Sciatic nerve (tissue), 2 donors: ENCODE results near the gene ZNF692. TPM values are rescaled to one million over a fixed set of nuclear protein-coding genes. Genes with fewer than 3 reads are reported as not detected.
A peak's percentile ranks its signal among the peaks of the same experiment; 100 is the strongest.
"Not testable (repeated sequence)": the region's sequence is repeated elsewhere in the genome, so short reads cannot be mapped to it uniquely, and the experiment has no call there.

Experiments
- ATAC-seq: fragments of 200-7000 bp; cut with Tn5 transposase; one replicate; pipeline ENCODE4 v1.9.1; 2020; ENCODE audit warnings: mild to moderate bottlenecking, moderate library complexity
- DNase-seq: peaks from one replicate; pipeline ENCODE4 v3.0.0-alpha.2; 2020; ENCODE audit warnings: low spot score
- intact Hi-C: fragments of 100-400 bp; cut with DNase I; formaldehyde crosslinking; loops from one replicate; pipeline ENCODE4 v1.14.2; 2022
- total RNA-seq: library from RNA; stranded (reverse); fragmentation: NEBNext Ultra II Directional; extraction: Animal tissue kit (Norgen Biotek cat#: 25700); gene quantifications from one replicate; pipeline ENCODE4 v1.2.1, GENCODE V29; 2021
- donor health status: DM: no; HTN: no; CAD: no.
- donor health status: DM: no; HTN: no; CAD: no.

Gene ZNF692
- total RNA-seq, 1 donor from 2014 or later, result 46.4 TPM

- intact Hi-C loops, result no loop called here
- DNase-seq (no peak), ATAC-seq (no peak)
Observed at GRCh38 chr1:248884632-248885295, 25.9 kb upstream of the ZNF692 start.

DNA sequence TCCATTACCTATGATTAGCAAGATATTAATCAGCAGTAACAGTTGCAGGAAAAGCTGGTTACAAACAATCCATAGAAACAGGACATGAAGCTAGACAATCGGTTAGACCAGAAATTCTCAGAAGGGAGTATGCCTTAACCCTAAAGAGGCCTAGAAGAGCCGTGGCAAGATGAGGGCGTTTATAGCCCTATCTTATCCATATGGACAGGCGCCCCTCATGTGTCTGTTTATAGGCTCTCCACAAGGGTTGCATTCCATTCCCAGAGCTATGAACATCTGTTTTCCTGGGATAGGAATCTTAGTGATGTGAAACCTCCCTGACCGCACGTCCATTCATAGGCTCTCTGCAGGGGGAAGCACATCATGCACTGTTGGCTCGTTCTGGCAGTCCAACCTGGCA is 23.5 kb upstream of the ZNF692 start:
- DNase-seq, intact Hi-C loops, ATAC-seq: not testable (repeated sequence)

GRCh38 chr1:248881261-248881660 is 22.4 kb upstream of the ZNF692 start:
- ATAC-seq, result no peak
- DNase-seq, result no peak
- intact Hi-C loops, result no loop called here

GRCh38 chr1:248873993-248874533 is 15.2 kb upstream of the ZNF692 start:
- peak; percentile 85 for DNase-seq
- intact Hi-C loops, result no loop called here
- peak; percentile 86 for ATAC-seq

DNA sequence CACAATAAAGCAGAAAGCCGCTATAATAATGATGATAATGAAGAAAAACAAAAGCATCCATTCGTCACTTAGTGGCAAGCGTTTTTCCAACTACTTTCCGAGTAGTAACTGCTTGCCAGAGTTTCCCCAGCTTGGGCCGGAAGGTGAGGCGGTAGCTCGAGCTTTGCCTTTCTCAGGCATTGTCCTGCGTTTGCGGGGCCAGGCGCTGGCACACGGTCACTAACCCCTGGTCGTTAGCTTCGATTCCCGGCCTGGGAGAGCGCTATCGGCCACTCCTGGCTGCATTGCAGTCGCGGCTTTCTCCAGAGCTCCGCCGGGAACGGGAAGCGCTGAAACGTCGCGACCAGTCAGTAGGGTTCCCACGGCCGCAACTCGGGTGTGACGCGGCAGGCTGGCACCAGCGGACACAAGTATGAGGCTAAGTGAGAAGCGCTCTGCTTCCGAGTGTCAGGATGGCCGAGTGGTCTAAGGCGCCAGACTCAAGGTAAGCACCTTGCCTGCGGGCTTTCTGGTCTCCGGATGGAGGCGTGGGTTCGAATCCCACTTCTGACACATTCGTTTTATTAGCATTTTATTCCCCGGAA is 14.6 kb upstream of the ZNF692 start:
- intact Hi-C loops, result no loop called here
- peak; percentile 96 for DNase-seq

DNA sequence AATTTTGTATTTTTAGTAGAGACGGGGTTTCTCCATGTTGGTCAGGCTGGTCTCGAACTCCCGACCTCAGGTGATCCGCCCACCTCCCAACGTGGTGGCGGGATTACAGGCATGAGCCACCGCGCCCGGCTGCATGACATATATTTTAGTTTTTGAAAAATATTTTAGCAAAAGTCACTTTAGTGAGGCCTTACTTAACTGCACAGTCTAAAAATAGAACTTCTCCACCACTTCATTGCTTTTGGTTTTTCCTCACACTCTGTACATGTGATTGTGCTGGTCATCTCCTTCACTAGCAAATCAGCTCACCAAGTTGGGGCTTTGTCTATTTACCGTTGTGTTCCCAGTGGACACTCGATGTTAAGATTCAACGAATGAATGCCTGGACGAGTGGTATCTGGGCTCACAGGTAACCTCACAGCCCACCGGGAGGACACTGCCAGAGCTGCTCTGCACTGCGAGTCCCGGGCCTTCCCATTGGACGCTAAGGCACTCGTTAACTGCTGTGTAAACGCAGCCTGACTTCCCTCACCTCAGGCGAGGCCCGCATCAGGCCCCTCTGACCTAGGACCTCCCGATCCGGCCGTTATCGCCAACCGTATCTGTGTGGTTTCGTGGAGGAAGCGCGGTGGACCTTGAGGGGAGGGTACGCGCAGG is 14.0 kb upstream of the ZNF692 start:
- ATAC-seq (peak; percentile 75), DNase-seq (peak; percentile 78)
- intact Hi-C loops, result no loop called here

More for the DNA sequence above, 14.6 kb upstream of the ZNF692 start:
- ATAC-seq, result peak; percentile 98

- ATAC-seq, result no peak
- no peak for DNase-seq
- intact Hi-C loops, result no loop called here
Observed at GRCh38 chr1:248871837-248872401, 13.0 kb upstream of the ZNF692 start.

- intact Hi-C loops, result no loop called here
- ATAC-seq (peak; percentile 88), DNase-seq (peak; percentile 94)
Observed at GRCh38 chr1:248862998-248863881, 4.4 kb upstream of the ZNF692 start.

GRCh38 chr1:248862695-248862997 is 3.8 kb upstream of the ZNF692 start:
- ATAC-seq (no peak), DNase-seq (no peak)
- intact Hi-C loops, result no loop called here

DNA sequence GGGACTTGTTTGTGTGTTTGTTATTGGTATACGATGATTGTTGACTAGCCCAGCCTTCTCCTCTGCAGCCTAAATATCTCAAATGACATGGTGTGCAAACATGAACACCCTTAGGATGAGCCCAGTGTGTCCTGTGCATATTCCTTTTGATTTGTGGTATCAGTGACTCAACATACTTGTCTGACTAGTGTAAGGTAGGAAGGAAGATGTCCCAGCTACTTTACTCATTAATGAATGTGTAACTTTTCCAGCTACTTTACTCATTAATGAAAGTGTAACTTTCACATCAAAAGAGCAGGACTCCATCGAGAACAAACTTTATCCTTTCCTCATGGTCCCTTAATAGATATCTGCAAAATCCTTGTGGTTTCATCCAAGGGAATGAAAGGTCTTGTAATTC is 2.7 kb upstream of the ZNF692 start:
- intact Hi-C loops, result no loop called here
- DNase-seq, result no peak
- ATAC-seq, result no peak

DNA sequence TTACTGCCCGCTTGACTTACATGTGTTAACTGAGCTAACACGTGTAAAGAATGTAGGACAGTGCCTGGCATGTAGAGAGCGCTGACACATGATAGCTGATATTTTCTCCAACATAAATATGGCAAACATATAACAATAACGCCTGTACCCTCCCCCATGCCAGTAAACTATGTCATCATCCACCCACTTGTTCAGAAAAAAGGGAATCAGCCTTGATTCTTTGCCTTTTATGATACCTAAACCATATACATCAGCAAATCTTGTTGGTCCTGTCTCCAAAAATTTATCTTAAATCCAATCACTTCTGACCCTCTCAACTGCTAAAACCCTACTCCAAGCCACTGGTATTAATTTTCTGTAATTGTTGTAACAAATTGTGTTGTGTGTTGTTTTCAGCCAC is 1.1 kb upstream of the ZNF692 start:
- ATAC-seq, result no peak
- intact Hi-C loops, result no loop called here
- DNase-seq, result no peak

- ATAC-seq (peak; percentile 69), DNase-seq (peak; percentile 78)
- intact Hi-C loops, result no loop called here
Observed at GRCh38 chr1:248858096-248858890, 592 bp downstream of the ZNF692 start.

DNA sequence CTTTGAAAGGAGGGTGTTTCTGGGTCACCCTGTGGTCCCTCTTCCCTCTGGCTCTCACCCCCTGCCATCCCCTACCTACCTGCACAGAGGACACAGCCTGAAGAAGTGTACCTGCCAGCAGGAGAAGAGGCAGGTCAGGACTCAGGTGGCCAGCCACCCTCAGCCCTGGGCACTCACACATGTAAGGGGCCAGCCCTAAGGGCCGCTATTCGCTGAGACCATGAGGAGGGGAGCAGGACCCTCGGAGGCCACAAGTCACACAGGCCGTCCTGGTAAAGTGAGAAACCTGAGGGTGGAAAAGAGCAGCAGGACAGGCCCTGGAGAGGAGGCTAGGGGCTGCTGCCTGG is 1.2 kb downstream of the ZNF692 start:
- intact Hi-C loops, result no loop called here
- no peak for DNase-seq
- no peak for ATAC-seq

DNA sequence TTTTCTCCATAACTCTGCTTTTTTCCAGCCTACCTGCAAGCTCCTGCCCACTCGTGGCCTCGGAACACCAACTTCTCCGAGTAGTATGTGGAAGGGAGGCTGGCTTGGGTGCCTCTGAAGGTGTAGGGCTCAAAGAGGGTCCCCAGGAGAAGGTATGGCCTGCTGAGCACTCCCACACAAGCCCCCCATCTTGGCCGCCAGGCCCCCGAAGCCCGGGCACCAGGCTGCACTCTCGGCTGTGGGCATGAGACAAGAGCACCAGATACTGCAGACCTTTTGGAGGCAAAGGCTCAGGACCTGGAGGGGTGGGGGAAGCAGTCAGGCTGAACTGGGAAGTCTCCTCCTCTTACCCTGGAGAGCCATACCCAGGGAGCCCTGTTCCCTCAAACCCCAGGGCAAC is 1.7 kb downstream of the ZNF692 start:
- ATAC-seq (no peak), DNase-seq (peak; percentile 53)
- intact Hi-C loops, result no loop called here

- intact Hi-C loops, result no loop called here
- DNase-seq, result no peak
- no peak for ATAC-seq
Observed at GRCh38 chr1:248856176-248856575, 2.7 kb downstream of the ZNF692 start.

DNA sequence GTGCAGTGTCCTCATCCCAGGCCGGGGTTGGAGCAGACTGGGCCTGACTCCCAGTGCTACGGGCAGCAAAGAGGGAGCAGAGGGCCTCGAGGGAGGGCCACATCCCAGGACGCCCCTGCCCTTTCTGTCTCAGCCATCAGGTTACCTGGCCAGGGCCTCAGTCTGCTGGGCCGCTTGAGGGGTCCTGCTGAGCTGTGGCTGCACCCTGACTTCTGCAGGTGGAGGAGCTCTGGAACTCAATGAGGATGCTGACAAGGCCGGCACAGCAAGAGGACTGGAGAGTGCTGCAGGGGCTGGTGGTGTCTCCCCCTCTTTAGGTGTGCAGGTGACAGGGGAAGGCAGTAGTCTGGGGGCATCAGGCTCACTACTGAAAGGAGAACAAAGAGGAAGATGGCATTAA is 3.3 kb downstream of the ZNF692 start:
- ATAC-seq, result no peak
- DNase-seq, result peak; percentile 51
- intact Hi-C loops, result no loop called here

DNA sequence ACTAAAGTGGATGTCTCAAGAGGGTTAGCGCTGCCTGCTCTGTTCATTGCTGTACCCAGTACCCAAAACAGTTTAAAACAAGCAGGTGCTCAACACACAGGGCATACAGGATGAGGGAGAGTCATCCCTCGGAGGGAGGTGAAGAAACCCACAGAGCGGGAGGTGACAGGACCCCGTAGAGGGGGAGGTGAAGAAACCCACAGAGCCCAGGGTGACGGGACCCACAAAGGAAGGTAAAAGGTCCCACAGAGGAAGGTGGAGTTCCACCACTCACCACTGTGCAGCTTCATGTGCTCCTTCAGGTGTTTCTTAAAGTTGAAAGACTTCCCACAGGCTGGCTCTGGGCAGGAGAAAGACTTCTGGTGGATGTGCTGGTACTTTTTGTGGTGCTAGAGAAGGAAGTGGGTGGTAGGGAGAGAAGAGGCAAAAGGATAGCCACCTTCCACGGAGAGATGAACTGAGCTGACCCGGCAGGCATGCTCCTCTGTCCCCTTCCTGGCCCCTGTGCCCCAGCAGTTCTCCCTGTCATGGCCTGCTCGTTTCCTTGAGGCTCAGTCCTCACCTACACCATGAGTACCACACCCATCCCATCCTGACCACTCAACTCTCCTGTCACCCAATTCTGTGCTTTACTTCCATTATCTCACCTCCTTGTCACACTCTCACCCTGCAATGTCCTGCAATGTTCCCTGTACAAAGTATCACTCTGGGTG is 5.1 kb downstream of the ZNF692 start:
- intact Hi-C loops, result no loop called here
- DNase-seq, result no peak
- no peak for ATAC-seq
